ENCODE measurements around the gene AUTS2.

- TF ChIP-seq POLR2AphosphoS5 (IDR thresholded peaks at IDR 0.05; ENCODE audit: low read depth) (no peak), EZH2 (IDR thresholded peaks at IDR 0.05; ENCODE audit: low read depth, unreplicated experiment) (no peak), NANOG (IDR thresholded peaks at IDR 0.05; ENCODE audit: borderline replicate concordance) (no peak), JUNB (IDR thresholded peaks at IDR 0.05; ENCODE audit: unreplicated experiment) (no peak), EZH2phosphoT487 (IDR thresholded peaks at IDR 0.05; ENCODE audit: unreplicated experiment) (no peak), CREB1 (CRISPR knock-in tag; IDR thresholded peaks at IDR 0.05; ENCODE audit: low read depth) (no peak), ZNF331 (CRISPR knock-in tag; IDR thresholded peaks at IDR 0.05; ENCODE audit: low read depth) (no peak), STAT1 (IDR thresholded peaks at IDR 0.05; ENCODE audit: unreplicated experiment) (no peak)
- TF ChIP-seq, protein P1, sequence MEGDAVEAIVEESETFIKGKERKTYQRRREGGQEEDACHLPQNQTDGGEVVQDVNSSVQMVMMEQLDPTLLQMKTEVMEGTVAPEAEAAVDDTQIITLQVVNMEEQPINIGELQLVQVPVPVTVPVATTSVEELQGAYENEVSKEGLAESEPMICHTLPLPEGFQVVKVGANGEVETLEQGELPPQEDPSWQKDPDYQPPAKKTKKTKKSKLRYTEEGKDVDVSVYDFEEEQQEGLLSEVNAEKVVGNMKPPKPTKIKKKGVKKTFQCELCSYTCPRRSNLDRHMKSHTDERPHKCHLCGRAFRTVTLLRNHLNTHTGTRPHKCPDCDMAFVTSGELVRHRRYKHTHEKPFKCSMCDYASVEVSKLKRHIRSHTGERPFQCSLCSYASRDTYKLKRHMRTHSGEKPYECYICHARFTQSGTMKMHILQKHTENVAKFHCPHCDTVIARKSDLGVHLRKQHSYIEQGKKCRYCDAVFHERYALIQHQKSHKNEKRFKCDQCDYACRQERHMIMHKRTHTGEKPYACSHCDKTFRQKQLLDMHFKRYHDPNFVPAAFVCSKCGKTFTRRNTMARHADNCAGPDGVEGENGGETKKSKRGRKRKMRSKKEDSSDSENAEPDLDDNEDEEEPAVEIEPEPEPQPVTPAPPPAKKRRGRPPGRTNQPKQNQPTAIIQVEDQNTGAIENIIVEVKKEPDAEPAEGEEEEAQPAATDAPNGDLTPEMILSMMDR (conservative IDR thresholded peaks at IDR 0.05; ENCODE audit: low read depth in 2 of 2): no peak
- TF ChIP-seq, protein P2, sequence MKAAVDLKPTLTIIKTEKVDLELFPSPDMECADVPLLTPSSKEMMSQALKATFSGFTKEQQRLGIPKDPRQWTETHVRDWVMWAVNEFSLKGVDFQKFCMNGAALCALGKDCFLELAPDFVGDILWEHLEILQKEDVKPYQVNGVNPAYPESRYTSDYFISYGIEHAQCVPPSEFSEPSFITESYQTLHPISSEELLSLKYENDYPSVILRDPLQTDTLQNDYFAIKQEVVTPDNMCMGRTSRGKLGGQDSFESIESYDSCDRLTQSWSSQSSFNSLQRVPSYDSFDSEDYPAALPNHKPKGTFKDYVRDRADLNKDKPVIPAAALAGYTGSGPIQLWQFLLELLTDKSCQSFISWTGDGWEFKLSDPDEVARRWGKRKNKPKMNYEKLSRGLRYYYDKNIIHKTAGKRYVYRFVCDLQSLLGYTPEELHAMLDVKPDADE (IDR thresholded peaks at IDR 0.05): no peak
- TF ChIP-seq, protein P3, sequence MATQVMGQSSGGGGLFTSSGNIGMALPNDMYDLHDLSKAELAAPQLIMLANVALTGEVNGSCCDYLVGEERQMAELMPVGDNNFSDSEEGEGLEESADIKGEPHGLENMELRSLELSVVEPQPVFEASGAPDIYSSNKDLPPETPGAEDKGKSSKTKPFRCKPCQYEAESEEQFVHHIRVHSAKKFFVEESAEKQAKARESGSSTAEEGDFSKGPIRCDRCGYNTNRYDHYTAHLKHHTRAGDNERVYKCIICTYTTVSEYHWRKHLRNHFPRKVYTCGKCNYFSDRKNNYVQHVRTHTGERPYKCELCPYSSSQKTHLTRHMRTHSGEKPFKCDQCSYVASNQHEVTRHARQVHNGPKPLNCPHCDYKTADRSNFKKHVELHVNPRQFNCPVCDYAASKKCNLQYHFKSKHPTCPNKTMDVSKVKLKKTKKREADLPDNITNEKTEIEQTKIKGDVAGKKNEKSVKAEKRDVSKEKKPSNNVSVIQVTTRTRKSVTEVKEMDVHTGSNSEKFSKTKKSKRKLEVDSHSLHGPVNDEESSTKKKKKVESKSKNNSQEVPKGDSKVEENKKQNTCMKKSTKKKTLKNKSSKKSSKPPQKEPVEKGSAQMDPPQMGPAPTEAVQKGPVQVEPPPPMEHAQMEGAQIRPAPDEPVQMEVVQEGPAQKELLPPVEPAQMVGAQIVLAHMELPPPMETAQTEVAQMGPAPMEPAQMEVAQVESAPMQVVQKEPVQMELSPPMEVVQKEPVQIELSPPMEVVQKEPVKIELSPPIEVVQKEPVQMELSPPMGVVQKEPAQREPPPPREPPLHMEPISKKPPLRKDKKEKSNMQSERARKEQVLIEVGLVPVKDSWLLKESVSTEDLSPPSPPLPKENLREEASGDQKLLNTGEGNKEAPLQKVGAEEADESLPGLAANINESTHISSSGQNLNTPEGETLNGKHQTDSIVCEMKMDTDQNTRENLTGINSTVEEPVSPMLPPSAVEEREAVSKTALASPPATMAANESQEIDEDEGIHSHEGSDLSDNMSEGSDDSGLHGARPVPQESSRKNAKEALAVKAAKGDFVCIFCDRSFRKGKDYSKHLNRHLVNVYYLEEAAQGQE (IDR thresholded peaks at IDR 0.05; ENCODE audit: unreplicated experiment): no peak
Observed at GRCh38 chr7:69845721-69846495, 247.6 kb downstream of the AUTS2 start.

Data from GM23338 (cell line).